ENCODE measurements around the gene SLC24A4.

DNA sequence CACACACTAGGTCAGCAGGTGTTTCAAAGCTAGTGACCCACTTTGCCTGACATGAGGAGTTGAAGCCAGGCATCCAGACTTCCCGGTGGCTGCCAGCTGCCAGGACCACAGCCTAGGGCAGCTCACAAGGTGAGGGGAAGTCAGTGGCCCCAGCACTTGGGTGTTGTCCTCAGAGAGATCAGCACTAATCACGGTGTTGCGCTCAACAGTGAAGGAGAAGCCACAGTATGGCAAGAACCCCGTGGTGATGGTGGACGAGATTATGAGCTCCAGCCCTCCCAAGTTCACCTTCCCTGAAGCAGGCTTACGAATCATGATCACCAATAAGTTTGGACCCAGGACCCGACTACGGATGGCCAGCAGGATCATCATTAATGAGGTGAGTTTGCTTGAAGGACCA is 130.7 kb downstream of the SLC24A4 start:
- TF ChIP-seq, protein P1, sequence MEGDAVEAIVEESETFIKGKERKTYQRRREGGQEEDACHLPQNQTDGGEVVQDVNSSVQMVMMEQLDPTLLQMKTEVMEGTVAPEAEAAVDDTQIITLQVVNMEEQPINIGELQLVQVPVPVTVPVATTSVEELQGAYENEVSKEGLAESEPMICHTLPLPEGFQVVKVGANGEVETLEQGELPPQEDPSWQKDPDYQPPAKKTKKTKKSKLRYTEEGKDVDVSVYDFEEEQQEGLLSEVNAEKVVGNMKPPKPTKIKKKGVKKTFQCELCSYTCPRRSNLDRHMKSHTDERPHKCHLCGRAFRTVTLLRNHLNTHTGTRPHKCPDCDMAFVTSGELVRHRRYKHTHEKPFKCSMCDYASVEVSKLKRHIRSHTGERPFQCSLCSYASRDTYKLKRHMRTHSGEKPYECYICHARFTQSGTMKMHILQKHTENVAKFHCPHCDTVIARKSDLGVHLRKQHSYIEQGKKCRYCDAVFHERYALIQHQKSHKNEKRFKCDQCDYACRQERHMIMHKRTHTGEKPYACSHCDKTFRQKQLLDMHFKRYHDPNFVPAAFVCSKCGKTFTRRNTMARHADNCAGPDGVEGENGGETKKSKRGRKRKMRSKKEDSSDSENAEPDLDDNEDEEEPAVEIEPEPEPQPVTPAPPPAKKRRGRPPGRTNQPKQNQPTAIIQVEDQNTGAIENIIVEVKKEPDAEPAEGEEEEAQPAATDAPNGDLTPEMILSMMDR (IDR thresholded peaks at IDR 0.05; ENCODE audit: insufficient read depth, low read length) = no peak
- TF ChIP-seq, protein P2, sequence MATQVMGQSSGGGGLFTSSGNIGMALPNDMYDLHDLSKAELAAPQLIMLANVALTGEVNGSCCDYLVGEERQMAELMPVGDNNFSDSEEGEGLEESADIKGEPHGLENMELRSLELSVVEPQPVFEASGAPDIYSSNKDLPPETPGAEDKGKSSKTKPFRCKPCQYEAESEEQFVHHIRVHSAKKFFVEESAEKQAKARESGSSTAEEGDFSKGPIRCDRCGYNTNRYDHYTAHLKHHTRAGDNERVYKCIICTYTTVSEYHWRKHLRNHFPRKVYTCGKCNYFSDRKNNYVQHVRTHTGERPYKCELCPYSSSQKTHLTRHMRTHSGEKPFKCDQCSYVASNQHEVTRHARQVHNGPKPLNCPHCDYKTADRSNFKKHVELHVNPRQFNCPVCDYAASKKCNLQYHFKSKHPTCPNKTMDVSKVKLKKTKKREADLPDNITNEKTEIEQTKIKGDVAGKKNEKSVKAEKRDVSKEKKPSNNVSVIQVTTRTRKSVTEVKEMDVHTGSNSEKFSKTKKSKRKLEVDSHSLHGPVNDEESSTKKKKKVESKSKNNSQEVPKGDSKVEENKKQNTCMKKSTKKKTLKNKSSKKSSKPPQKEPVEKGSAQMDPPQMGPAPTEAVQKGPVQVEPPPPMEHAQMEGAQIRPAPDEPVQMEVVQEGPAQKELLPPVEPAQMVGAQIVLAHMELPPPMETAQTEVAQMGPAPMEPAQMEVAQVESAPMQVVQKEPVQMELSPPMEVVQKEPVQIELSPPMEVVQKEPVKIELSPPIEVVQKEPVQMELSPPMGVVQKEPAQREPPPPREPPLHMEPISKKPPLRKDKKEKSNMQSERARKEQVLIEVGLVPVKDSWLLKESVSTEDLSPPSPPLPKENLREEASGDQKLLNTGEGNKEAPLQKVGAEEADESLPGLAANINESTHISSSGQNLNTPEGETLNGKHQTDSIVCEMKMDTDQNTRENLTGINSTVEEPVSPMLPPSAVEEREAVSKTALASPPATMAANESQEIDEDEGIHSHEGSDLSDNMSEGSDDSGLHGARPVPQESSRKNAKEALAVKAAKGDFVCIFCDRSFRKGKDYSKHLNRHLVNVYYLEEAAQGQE (IDR thresholded peaks at IDR 0.05; ENCODE audit: insufficient replicate concordance, low read depth) = no peak
- TF ChIP-seq SPI1 (IDR thresholded peaks at IDR 0.05; ENCODE audit: borderline replicate concordance, low read depth) = no peak
